Uterus (tissue), 2 donors: ENCODE measurements around the gene HGFAC.

Experiments used
- CTCF ChIP-seq, 4 experiments: fragments of 200-600 bp in 2 of 4; fragments of 450-650 bp in 2 of 4; sonication (generic) in 2 of 4; IDR thresholded peaks; one replicate each; pipeline ENCODE4 v1.5.1; 2016 to 2019; ENCODE audit warnings: antibody characterized with exemption in 4 of 4, mild to moderate bottlenecking in 2 of 4, moderate library complexity in 1 of 4
- POLR2A ChIP-seq, 2 donors: fragments of 450-650 bp; IDR thresholded peaks; one replicate each; pipeline ENCODE4 v1.6.1; 2016; ENCODE audit warnings: antibody characterized with exemption in 2 of 2, mild to moderate bottlenecking in 1 of 2, moderate library complexity in 1 of 2

GRCh38 chr4:3396600-3396999, 45.2 kb upstream of the HGFAC start:
- no peak for TF ChIP-seq CTCF (IDR thresholded peaks at IDR 0.05)
- TF ChIP-seq POLR2A (IDR thresholded peaks at IDR 0.05), result no peak
